B cell (primary cell): ENCODE data around the gene FALEC. TPM values are rescaled to one million over a fixed set of nuclear protein-coding genes. Genes with fewer than 3 reads are reported as not detected.

Experiments used
- ATAC-seq: fragments of 200-7000 bp; cut with Tn5 transposase; one replicate; pipeline ENCODE4 v1.10.0; 2021; ENCODE audit warnings: low read depth, mild to moderate bottlenecking, moderate number of reproducible peaks, moderate library complexity
- CTCF ChIA-PET: fragments of 350-600 bp; sonication (Branson Sonifier 250); formaldehyde crosslinking; loops from one replicate; lab custom pipeline; 2021; ENCODE audit warnings: antibody characterized with exemption, inconsistent platforms; lab: Charles Lee
- POLR2A ChIA-PET: fragments of 350-600 bp; sonication (Branson Sonifier 250); formaldehyde crosslinking; loops from one replicate; lab custom pipeline; 2021; ENCODE audit warnings: antibody characterized with exemption; lab: Charles Lee
- DNase-seq: peaks from one replicate; pipeline ENCODE4 v3.0.0; 2013
- H2AFZ ChIP-seq: 2 replicates; pipeline ENCODE4 v1.6.1; 2012; ENCODE audit warnings: mild to moderate bottlenecking, low read depth, low read length; ENCODE audit not compliant: insufficient read depth, poor library complexity, severe bottlenecking
- H3K27ac ChIP-seq, 2 donors: 1 replicate in 1 of 2; 2 replicates in 1 of 2; pipeline ENCODE4 v1.5.1; 2012 to 2013; ENCODE audit warnings: low read length in 2 of 2, mild to moderate bottlenecking in 2 of 2, moderate library complexity in 1 of 2
- H3K27me3 ChIP-seq, 4 experiments: fragments of 200-600 bp in 1 of 4; sonication (generic) in 1 of 4; replicated peaks in 1 of 4; 1 replicate in 2 of 4; 2 replicates in 2 of 4; pipeline versions ENCODE4 v1.6.1 to v1.7.0; 2013 to 2016; ENCODE audit warnings: low read length in 3 of 4, mild to moderate bottlenecking in 2 of 4, mixed read lengths in 1 of 4, moderate library complexity in 1 of 4; ENCODE audit not compliant: insufficient read depth in 4 of 4, control insufficient read depth in 3 of 4; ENCODE audit errors: control extremely low read depth in 1 of 4
- H3K36me3 ChIP-seq, 2 experiments: replicated peaks in 1 of 2; 1 replicate in 1 of 2; 2 replicates in 1 of 2; pipeline versions ENCODE4 v1.6.1 to v1.7.1; 2013; ENCODE audit warnings: low read length in 1 of 2; ENCODE audit not compliant: insufficient read depth in 2 of 2, control insufficient read depth in 1 of 2; ENCODE audit errors: control extremely low read depth in 1 of 2, extremely low read depth in 1 of 2
- H3K4me1 ChIP-seq, 2 donors: fragments of 200-600 bp in 1 of 2; sonication (generic) in 1 of 2; 1 replicate in 1 of 2; 2 replicates in 1 of 2; pipeline versions ENCODE4 v1.5.1 to v1.6.1; 2013 to 2017; ENCODE audit warnings: low read length in 2 of 2; ENCODE audit not compliant: control insufficient read depth in 2 of 2, insufficient read depth in 2 of 2
- H3K4me2 ChIP-seq: replicated peaks from 2 replicates; pipeline ENCODE3; 2012; ENCODE audit warnings: mild to moderate bottlenecking, low read depth, low read length; ENCODE audit not compliant: poor library complexity, severe bottlenecking
- H3K4me3 ChIP-seq, 5 experiments: fragments of 200-600 bp in 1 of 5; sonication (generic) in 1 of 5; 1 replicate in 3 of 5; 2 replicates in 2 of 5; pipeline versions ENCODE4 v1.5.1 to v1.7.0; 2011 to 2016; ENCODE audit warnings: low read length in 4 of 5, mild to moderate bottlenecking in 4 of 5, low read depth in 2 of 5, control low read depth in 1 of 5, moderate library complexity in 1 of 5; ENCODE audit not compliant: insufficient read depth in 1 of 5; ENCODE audit errors: control extremely low read depth in 1 of 5, extremely low read depth in 1 of 5
- H3K79me2 ChIP-seq: fragments of 200-600 bp; sonication (generic); one replicate; pipeline ENCODE4 v1.6.0; 2016; ENCODE audit warnings: low read length; ENCODE audit not compliant: control insufficient read depth, insufficient read depth
- H3K9ac ChIP-seq: fragments of 200-600 bp; sonication (generic); 2 replicates; pipeline ENCODE4 v1.6.1; 2017; ENCODE audit warnings: mild to moderate bottlenecking, low read length, moderate library complexity
- H3K9me3 ChIP-seq, 3 donors: one replicate each; pipeline versions ENCODE4 v1.6.1 to v1.7.1; 2013; ENCODE audit warnings: low read length in 2 of 3; ENCODE audit not compliant: control insufficient read depth in 2 of 3, insufficient read depth in 1 of 3; ENCODE audit errors: control extremely low read depth in 1 of 3
- H4K20me1 ChIP-seq: 2 replicates; pipeline ENCODE4 v1.6.0; 2012; ENCODE audit warnings: mild to moderate bottlenecking, low read length; ENCODE audit not compliant: insufficient read depth, control insufficient read depth, poor library complexity, severe bottlenecking
- H3K27ac Mint-ChIP-seq: one replicate; pipeline ENCODE4 v1.8.0; 2021; ENCODE audit warnings: mixed read lengths
- H3K27me3 Mint-ChIP-seq: one replicate; pipeline ENCODE4 v1.8.0; 2021; ENCODE audit warnings: mixed read lengths
- H3K4me1 Mint-ChIP-seq: one replicate; pipeline ENCODE4 v1.8.0; 2021; ENCODE audit warnings: mixed read lengths
- H3K4me3 Mint-ChIP-seq: one replicate; pipeline ENCODE4 v1.8.0; 2021; ENCODE audit warnings: mixed read lengths
- H3K9me3 Mint-ChIP-seq: one replicate; pipeline ENCODE4 v1.8.0; 2022; ENCODE audit warnings: mixed read lengths; ENCODE audit not compliant: insufficient read depth
- EZH2 ChIP-seq: IDR thresholded peaks from 2 replicates; pipeline ENCODE4 v1.6.1; 2012; ENCODE audit warnings: borderline replicate concordance, low read depth, mild to moderate bottlenecking, moderate library complexity, low read length; ENCODE audit not compliant: insufficient read depth, poor library complexity, severe bottlenecking
- WGBS: methylation state at CpG from one replicate; pipeline ENCODE4 v1.1.5; 2013; ENCODE audit warnings: missing lambda C conversion rate; ENCODE audit not compliant: insufficient coverage; 5-methylcytosine and 5-hydroxymethylcytosine counted together
- intact Hi-C: fragments of 100-400 bp; cut with micrococcal nuclease; formaldehyde crosslinking; loops from one replicate; pipeline ENCODE4 v1.10.0; 2022
- polyA plus RNA-seq: library from polyadenylated mRNA; depleted of rRNA; stranded (reverse); fragments of >200 nt; gene quantifications from 2 replicates; pipeline ENCODE4 v1.2.3, GENCODE V29; 2012
- total RNA-seq, 2 donors: library from RNA; stranded (reverse); fragments of 120-200 nt in 1 of 2; gene quantifications; 1 replicate in 1 of 2; 2 replicates in 1 of 2; pipeline versions ENCODE4 v1.2.3 to v1.2.4, GENCODE V29; 2013 to 2022
- TF ChIP-seq, protein P1 (sequence below): fragments of 200-600 bp; IDR thresholded peaks from one replicate; pipeline ENCODE4 v1.8.0; 2022; ENCODE audit warnings: antibody characterized with exemption, mild to moderate bottlenecking

The FALEC gene
- total and polyA plus RNA-seq, 2 donors (not counting 1 experiment from before 2014, with no cell fraction given), result 1.1 to 2.6 TPM

GRCh38 chr1:150561254-150561973 lies 45.9 kb downstream of the FALEC start:
- Histone ChIP-seq H3K4me2 (peak overlapping the region; percentile 90), H3K27me3 (no peaks in the 10 kb centered on the region), H3K27ac (peak overlapping the region; percentile 96 to 99), H3K36me3 (no peaks in the 10 kb centered on the region), H3K79me2 (peaks cover 36% of the 10 kb centered on the region), H3K9me3 (no peaks in the 10 kb centered on the region), H3K9ac (peak overlapping the region; percentile 93), H3K4me3 (peak overlapping the region; percentile 63 to 89 (median 80)), H2AFZ (peak overlapping the region; percentile 95), H3K4me1 (peaks cover 49 to 62% of the 10 kb centered on the region in 2 donors), H4K20me1 (peaks cover 3% of the 10 kb centered on the region)
- Mint-ChIP-seq H3K9me3 (no peaks in the 10 kb centered on the region), H3K4me3 (peak overlapping the region; percentile 99), H3K27me3 (no peaks in the 10 kb centered on the region), H3K4me1 (peaks cover 54% of the 10 kb centered on the region), H3K27ac (peak overlapping the region; percentile 98)
- ChIA-PET CTCF (interaction anchor here (0.6 to 14.8 kb wide), 40 partner anchors 11 to 361 kb away, joined by 3 to 661 read pairs (median 5); partner anchors contain the start of genes ENSA, FALEC, GOLPH3L and MCL1), POLR2A (interaction anchor here (0.6 to 10.3 kb wide), 14 partner anchors 10 to 174 kb away, joined by 3 to 371 read pairs (median 6); partner anchors contain the start of genes ENSA, MCL1 and TARS2)
- no peak for TF ChIP-seq EZH2
- TF ChIP-seq, protein P1, sequence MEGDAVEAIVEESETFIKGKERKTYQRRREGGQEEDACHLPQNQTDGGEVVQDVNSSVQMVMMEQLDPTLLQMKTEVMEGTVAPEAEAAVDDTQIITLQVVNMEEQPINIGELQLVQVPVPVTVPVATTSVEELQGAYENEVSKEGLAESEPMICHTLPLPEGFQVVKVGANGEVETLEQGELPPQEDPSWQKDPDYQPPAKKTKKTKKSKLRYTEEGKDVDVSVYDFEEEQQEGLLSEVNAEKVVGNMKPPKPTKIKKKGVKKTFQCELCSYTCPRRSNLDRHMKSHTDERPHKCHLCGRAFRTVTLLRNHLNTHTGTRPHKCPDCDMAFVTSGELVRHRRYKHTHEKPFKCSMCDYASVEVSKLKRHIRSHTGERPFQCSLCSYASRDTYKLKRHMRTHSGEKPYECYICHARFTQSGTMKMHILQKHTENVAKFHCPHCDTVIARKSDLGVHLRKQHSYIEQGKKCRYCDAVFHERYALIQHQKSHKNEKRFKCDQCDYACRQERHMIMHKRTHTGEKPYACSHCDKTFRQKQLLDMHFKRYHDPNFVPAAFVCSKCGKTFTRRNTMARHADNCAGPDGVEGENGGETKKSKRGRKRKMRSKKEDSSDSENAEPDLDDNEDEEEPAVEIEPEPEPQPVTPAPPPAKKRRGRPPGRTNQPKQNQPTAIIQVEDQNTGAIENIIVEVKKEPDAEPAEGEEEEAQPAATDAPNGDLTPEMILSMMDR, result peak; percentile 54
- ATAC-seq (peak; percentile 7), DNase-seq (peak; percentile 82)
- intact Hi-C loops, result loop anchor here (1.0 to 5.0 kb wide), 6 partner anchors 50 to 446 kb away; partner anchors contain the start of genes ARNT, CTSS, GOLPH3L and MINDY1
- WGBS, result under 1% methylated on average over 25 of the region's 32 CpGs
